SK-N-SH treated with all-trans-retinoic acid at 6 μM for 48 hours (cell line): ENCODE measurements around the gene CDON.

Experiments used
- ATAC-seq: fragments of 200-7000 bp; cut with Tn5 transposase; 3 replicates; pipeline ENCODE4 v1.9.1; 2020; ENCODE audit warnings: mild to moderate bottlenecking, moderate library complexity
- CSDC2 ChIP-seq: fragments of 250-450 bp; sonication (Bioruptor Pico); IDR thresholded peaks from 2 replicates; pipeline ENCODE4 v1.5.0; 2020; ENCODE audit warnings: mild to moderate bottlenecking, moderate library complexity
- ESRRG ChIP-seq: fragments of 250-450 bp; sonication (Bioruptor Pico); IDR thresholded peaks from 2 replicates; pipeline ENCODE4 v1.6.1; 2021; ENCODE audit warnings: mild to moderate bottlenecking
- GLIS3 ChIP-seq: fragments of 250-450 bp; sonication (Bioruptor Pico); IDR thresholded peaks from 2 replicates; pipeline ENCODE4 v1.5.0; 2020; ENCODE audit warnings: mild to moderate bottlenecking, moderate library complexity
- ISL1 ChIP-seq: fragments of 250-450 bp; sonication (Bioruptor Pico); IDR thresholded peaks from 2 replicates; pipeline ENCODE4 v2.1.2; 2022; ENCODE audit warnings: mild to moderate bottlenecking, moderate library complexity
- OSR1 ChIP-seq: fragments of 250-450 bp; sonication (Bioruptor Pico); IDR thresholded peaks from 2 replicates; pipeline ENCODE4 v1.8.0; 2022; ENCODE audit warnings: moderate library complexity, mild to moderate bottlenecking, inconsistent platforms
- PPARA ChIP-seq: fragments of 250-450 bp; sonication (Bioruptor Pico); IDR thresholded peaks from 2 replicates; pipeline ENCODE4 v1.5.0; 2020; ENCODE audit warnings: mild to moderate bottlenecking, borderline replicate concordance
- RARB ChIP-seq: fragments of 250-450 bp; sonication (Bioruptor Pico); IDR thresholded peaks from 2 replicates; pipeline ENCODE4 v1.8.0; 2021; ENCODE audit warnings: mild to moderate bottlenecking, moderate library complexity
- SNAI2 ChIP-seq: fragments of 250-450 bp; sonication (Bioruptor Pico); IDR thresholded peaks from 2 replicates; pipeline ENCODE4 v1.5.0; 2020; ENCODE audit warnings: mild to moderate bottlenecking, moderate library complexity
- TCF4 ChIP-seq: fragments of 250-450 bp; sonication (Bioruptor Pico); IDR thresholded peaks from 2 replicates; pipeline ENCODE4 v1.8.0; 2021; ENCODE audit warnings: mild to moderate bottlenecking, moderate library complexity, borderline replicate concordance
- ZC3H10 ChIP-seq: fragments of 250-450 bp; sonication (Bioruptor Pico); IDR thresholded peaks from 2 replicates; pipeline ENCODE4 v1.5.1; 2021; ENCODE audit warnings: mild to moderate bottlenecking, moderate library complexity
- ZFP3 ChIP-seq: fragments of 250-450 bp; sonication (Bioruptor Pico); IDR thresholded peaks from 2 replicates; pipeline ENCODE4 v1.5.0; 2020; ENCODE audit warnings: mild to moderate bottlenecking, moderate library complexity
- ZNF70 ChIP-seq: fragments of 450-650 bp; formaldehyde crosslinking; IDR thresholded peaks from 2 replicates; pipeline ENCODE4 v1.5.0; 2020; ENCODE audit warnings: mild to moderate bottlenecking, moderate library complexity
- ZNF8 ChIP-seq: fragments of 450-650 bp; formaldehyde crosslinking; IDR thresholded peaks from 2 replicates; pipeline ENCODE4 v1.5.0; 2020; ENCODE audit warnings: mild to moderate bottlenecking, moderate library complexity
- TF ChIP-seq, protein P1 (sequence below): fragments of 250-450 bp; sonication (Bioruptor Pico); IDR thresholded peaks from 2 replicates; pipeline ENCODE4 v1.5.0; 2020; ENCODE audit warnings: mild to moderate bottlenecking, moderate library complexity
- TF ChIP-seq, protein P2 (sequence below): fragments of 250-450 bp; sonication (Bioruptor Pico); IDR thresholded peaks from 2 replicates; pipeline ENCODE4 v1.8.0; 2020; ENCODE audit warnings: mild to moderate bottlenecking, moderate library complexity, borderline replicate concordance
- TF ChIP-seq, protein P3 (sequence below): fragments of 250-450 bp; sonication (Bioruptor Pico); IDR thresholded peaks from 2 replicates; pipeline ENCODE4 v1.8.0; 2021; ENCODE audit warnings: low read depth, mild to moderate bottlenecking, moderate library complexity, borderline replicate concordance
- TF ChIP-seq, protein P4 (sequence below): fragments of 250-450 bp; sonication (Bioruptor Pico); IDR thresholded peaks from 2 replicates; pipeline ENCODE4 v1.5.1; 2020; ENCODE audit warnings: low read depth, mild to moderate bottlenecking, moderate library complexity

CDON gene

DNA sequence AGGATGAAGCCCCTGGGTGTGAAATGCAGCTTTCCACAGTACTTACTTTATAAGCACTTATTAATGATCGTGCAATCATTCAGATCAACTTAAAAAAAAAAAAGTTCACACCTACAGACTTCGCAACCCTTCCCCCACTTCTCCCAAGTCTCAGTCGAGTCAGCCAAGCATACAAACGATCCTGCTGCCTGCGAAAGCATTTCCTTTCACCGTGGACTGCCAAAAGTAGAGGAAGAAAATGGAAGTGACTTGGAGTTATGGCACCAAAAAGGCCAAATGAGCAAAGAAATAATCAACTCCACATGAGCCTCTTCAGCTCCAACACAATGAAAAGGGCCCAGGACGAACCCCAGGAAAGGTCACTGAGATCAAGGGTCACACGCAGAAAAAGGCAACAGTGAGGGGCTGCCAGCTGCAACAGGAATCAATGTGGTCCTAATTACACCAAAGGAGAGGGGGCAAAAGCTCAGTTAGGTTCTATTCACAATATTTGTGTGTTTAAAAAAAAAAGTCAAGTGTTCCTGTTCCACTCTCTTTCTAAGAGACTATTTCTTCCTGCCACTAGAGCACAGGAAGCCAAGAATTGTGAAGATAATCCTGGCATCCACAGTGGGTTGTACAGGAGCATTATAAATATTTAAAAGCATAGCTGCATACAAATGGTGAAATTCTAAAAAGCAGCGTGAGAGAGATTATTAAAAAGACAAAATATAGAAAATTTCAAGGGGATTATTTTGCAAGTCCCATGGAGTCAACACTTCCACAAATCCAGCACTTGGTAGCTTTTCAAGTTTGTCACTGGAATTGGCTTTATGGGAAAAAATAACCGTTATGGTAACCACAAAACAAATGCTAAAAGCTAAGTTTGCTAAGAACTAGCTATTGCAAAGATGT is 28.4 kb downstream of the CDON start (continued):
- TF ChIP-seq PPARA (CRISPR knock-in tag) (no peak), ESRRG (CRISPR knock-in tag) (no peak), ZFP3 (CRISPR knock-in tag) (no peak), GLIS3 (CRISPR knock-in tag) (no peak)

DNA sequence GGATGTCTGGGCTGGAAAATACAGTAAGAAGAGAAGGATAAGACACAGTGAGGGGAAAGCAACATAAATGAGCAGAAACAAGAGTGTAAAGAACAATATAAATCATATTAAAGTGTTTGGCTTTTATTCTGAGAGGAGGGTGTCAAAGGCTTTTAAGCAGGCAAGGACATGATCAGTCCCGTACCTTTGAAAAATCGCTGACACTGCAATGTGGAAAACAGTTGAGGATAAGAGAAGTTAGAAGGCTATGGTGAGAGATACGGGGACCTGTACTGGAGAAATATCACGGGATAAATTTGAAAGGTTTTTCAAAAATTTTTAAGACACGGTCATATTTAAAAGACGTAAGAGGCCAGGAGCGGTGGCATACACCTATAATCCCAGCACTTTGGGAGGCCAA is 30.3 kb downstream of the CDON start:
- TF ChIP-seq, protein P1, sequence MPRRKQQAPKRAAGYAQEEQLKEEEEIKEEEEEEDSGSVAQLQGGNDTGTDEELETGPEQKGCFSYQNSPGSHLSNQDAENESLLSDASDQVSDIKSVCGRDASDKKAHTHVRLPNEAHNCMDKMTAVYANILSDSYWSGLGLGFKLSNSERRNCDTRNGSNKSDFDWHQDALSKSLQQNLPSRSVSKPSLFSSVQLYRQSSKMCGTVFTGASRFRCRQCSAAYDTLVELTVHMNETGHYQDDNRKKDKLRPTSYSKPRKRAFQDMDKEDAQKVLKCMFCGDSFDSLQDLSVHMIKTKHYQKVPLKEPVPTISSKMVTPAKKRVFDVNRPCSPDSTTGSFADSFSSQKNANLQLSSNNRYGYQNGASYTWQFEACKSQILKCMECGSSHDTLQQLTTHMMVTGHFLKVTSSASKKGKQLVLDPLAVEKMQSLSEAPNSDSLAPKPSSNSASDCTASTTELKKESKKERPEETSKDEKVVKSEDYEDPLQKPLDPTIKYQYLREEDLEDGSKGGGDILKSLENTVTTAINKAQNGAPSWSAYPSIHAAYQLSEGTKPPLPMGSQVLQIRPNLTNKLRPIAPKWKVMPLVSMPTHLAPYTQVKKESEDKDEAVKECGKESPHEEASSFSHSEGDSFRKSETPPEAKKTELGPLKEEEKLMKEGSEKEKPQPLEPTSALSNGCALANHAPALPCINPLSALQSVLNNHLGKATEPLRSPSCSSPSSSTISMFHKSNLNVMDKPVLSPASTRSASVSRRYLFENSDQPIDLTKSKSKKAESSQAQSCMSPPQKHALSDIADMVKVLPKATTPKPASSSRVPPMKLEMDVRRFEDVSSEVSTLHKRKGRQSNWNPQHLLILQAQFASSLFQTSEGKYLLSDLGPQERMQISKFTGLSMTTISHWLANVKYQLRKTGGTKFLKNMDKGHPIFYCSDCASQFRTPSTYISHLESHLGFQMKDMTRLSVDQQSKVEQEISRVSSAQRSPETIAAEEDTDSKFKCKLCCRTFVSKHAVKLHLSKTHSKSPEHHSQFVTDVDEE, result no peak
- TF ChIP-seq, protein P2, sequence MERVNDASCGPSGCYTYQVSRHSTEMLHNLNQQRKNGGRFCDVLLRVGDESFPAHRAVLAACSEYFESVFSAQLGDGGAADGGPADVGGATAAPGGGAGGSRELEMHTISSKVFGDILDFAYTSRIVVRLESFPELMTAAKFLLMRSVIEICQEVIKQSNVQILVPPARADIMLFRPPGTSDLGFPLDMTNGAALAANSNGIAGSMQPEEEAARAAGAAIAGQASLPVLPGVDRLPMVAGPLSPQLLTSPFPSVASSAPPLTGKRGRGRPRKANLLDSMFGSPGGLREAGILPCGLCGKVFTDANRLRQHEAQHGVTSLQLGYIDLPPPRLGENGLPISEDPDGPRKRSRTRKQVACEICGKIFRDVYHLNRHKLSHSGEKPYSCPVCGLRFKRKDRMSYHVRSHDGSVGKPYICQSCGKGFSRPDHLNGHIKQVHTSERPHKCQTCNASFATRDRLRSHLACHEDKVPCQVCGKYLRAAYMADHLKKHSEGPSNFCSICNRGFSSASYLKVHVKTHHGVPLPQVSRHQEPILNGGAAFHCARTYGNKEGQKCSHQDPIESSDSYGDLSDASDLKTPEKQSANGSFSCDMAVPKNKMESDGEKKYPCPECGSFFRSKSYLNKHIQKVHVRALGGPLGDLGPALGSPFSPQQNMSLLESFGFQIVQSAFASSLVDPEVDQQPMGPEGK (CRISPR knock-in tag), result no peak
- no peak for TF ChIP-seq ZNF8 (CRISPR knock-in tag)
- TF ChIP-seq, protein P3, sequence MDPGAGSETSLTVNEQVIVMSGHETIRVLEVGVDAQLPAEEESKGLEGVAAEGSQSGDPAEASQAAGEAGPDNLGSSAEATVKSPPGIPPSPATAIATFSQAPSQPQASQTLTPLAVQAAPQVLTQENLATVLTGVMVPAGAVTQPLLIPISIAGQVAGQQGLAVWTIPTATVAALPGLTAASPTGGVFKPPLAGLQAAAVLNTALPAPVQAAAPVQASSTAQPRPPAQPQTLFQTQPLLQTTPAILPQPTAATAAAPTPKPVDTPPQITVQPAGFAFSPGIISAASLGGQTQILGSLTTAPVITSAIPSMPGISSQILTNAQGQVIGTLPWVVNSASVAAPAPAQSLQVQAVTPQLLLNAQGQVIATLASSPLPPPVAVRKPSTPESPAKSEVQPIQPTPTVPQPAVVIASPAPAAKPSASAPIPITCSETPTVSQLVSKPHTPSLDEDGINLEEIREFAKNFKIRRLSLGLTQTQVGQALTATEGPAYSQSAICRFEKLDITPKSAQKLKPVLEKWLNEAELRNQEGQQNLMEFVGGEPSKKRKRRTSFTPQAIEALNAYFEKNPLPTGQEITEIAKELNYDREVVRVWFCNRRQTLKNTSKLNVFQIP (CRISPR knock-in tag), result no peak
- no peak for TF ChIP-seq TCF4 (CRISPR knock-in tag)
- ATAC-seq, result no peak

DNA sequence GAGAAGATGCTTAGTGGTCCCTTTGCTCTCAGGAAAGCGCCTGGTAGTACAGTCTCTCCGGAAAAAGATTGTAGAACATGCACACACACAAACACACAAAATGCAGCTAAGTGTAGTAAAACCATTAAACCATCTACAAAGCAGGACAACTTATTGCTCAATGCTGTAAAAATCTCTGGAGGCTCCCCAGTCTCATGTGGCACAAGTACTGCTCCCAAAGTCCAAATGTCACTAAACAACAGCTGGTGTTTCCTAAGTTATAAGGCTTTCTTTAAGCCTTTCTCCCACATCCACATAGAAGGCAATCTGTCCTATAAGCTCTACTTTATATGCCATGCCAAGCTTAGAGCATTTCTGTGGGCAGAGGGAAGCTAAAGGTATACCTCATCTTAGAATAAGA is 32.9 kb downstream of the CDON start:
- no peak for ATAC-seq
- TF ChIP-seq, protein P4, sequence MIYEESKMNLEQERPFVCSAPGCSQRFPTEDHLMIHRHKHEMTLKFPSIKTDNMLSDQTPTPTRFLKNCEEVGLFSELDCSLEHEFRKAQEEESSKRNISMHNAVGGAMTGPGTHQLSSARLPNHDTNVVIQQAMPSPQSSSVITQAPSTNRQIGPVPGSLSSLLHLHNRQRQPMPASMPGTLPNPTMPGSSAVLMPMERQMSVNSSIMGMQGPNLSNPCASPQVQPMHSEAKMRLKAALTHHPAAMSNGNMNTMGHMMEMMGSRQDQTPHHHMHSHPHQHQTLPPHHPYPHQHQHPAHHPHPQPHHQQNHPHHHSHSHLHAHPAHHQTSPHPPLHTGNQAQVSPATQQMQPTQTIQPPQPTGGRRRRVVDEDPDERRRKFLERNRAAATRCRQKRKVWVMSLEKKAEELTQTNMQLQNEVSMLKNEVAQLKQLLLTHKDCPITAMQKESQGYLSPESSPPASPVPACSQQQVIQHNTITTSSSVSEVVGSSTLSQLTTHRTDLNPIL (CRISPR knock-in tag), result no peak
- no peak for TF ChIP-seq SNAI2 (CRISPR knock-in tag)
- TF ChIP-seq, protein P1, result no peak
- TF ChIP-seq, protein P3 (CRISPR knock-in tag), result no peak
- TF ChIP-seq ZNF70 (CRISPR knock-in tag), result no peak
- no peak for TF ChIP-seq ISL1 (CRISPR knock-in tag)

DNA sequence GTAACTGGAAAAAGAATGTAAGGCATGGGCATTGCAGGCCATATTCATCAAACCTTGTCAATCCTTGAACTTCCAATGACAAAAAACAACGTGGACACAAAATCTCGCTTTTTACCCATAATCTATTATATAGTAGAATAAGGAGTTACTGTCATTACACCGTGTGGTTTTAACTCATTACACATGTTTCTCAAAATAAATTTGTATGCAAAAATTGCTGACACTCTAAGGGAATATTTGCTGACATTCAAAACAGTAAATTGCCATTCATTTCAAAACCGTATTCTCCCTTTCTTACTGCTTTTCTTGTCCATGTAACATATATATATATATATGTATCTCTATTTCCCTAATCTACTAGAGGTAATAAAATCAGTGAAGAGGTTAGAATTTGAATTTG is 33.4 kb downstream of the CDON start:
- ATAC-seq, result no peak
- TF ChIP-seq ZNF70 (CRISPR knock-in tag) (no peak), OSR1 (no peak), ISL1 (CRISPR knock-in tag) (no peak), CSDC2 (CRISPR knock-in tag) (no peak), GLIS3 (CRISPR knock-in tag) (no peak), RARB (no peak), SNAI2 (CRISPR knock-in tag) (no peak), ZC3H10 (CRISPR knock-in tag) (no peak), TCF4 (CRISPR knock-in tag) (no peak)
- TF ChIP-seq, protein P1, result no peak
